SK-N-SH (cell line): ENCODE measurements around the gene SHISA5. TPM values are rescaled to one million over a fixed set of nuclear protein-coding genes. Genes with fewer than 3 reads are reported as not detected.

Experiments used
- CTCF ChIA-PET: fragments of 300-600, 350-600 bp; formaldehyde crosslinking; extraction: SDS; loops from one replicate; lab custom pipeline; 2021; lab: Yijun Ruan, JAX
- POLR2A ChIA-PET: fragments of 350-600 bp; sonication (Branson Sonifier 250); formaldehyde crosslinking; extraction: SDS; loops from one replicate; lab custom pipeline; 2020; ENCODE audit warnings: antibody characterized with exemption, inconsistent platforms; lab: Yijun Ruan, JAX
- DNase-seq: peaks from one replicate; pipeline ENCODE4 v3.0.0; 2012
- H2AFZ ChIP-seq: fragments of 200-600 bp; sonication (generic); 2 replicates; pipeline ENCODE4 v1.8.1; 2016; ENCODE audit warnings: antibody characterized with exemption, mild to moderate bottlenecking, low read depth
- H3F3A ChIP-seq: fragments of 200-600 bp; sonication (generic); replicated peaks from 2 replicates; pipeline ENCODE3; 2016; ENCODE audit warnings: antibody characterized with exemption, mild to moderate bottlenecking; ENCODE audit not compliant: insufficient read depth
- H3K27ac ChIP-seq, 2 experiments: fragments of 200-500 bp in 1 of 2; fragments of 200-600 bp in 1 of 2; sonication (Bioruptor generic) in 1 of 2; sonication (generic), shearing (Covaris generic) in 1 of 2; 2 replicates each; pipeline versions ENCODE4 v1.5.1 to v1.6.1; 2014 to 2016; ENCODE audit warnings: low read depth in 2 of 2, inconsistent platforms in 1 of 2, low read length in 1 of 2, mild to moderate bottlenecking in 1 of 2, mixed read lengths in 1 of 2
- H3K27me3 ChIP-seq: fragments of 200-600 bp; sonication (generic), shearing (Covaris generic); 2 replicates; pipeline ENCODE4 v1.6.1; 2016; ENCODE audit warnings: mixed run types; ENCODE audit not compliant: insufficient read depth
- H3K36me3 ChIP-seq, 2 experiments: fragments of 200-500 bp in 1 of 2; fragments of 200-600 bp in 1 of 2; sonication (Bioruptor generic) in 1 of 2; sonication (generic) in 1 of 2; replicated peaks in 1 of 2; 2 replicates each; pipeline versions ENCODE3 to v1.5.1; 2014 to 2016; ENCODE audit warnings: low read length in 1 of 2, mild to moderate bottlenecking in 1 of 2; ENCODE audit not compliant: insufficient read depth in 2 of 2, control insufficient read depth in 1 of 2
- H3K4me1 ChIP-seq, 2 experiments: fragments of 200-500 bp in 1 of 2; fragments of 200-600 bp in 1 of 2; sonication (Bioruptor generic) in 1 of 2; sonication (generic), shearing (Covaris generic) in 1 of 2; 2 replicates each; pipeline versions ENCODE4 v1.5.1 to v1.6.1; 2014 to 2016; ENCODE audit warnings: low read depth in 1 of 2, low read length in 1 of 2, mixed run types in 1 of 2; ENCODE audit not compliant: insufficient read depth in 2 of 2, control insufficient read depth in 1 of 2
- H3K4me2 ChIP-seq: fragments of 200-600 bp; sonication (generic), shearing (Covaris generic); 2 replicates; pipeline ENCODE4 v1.6.1; 2017; ENCODE audit warnings: mixed run types
- H3K4me3 ChIP-seq, 2 experiments: fragments of 200-500 bp in 1 of 2; fragments of 200-600 bp in 1 of 2; sonication (Bioruptor generic) in 1 of 2; sonication (generic), shearing (Covaris generic) in 1 of 2; 2 replicates each; pipeline versions ENCODE4 v1.5.1 to v1.8.1; 2014 to 2016; ENCODE audit warnings: low read depth in 2 of 2, inconsistent platforms in 1 of 2, low read length in 1 of 2, mild to moderate bottlenecking in 1 of 2, mixed read lengths in 1 of 2, moderate library complexity in 1 of 2
- H3K79me2 ChIP-seq: fragments of 200-600 bp; sonication (generic); 2 replicates; pipeline ENCODE4 v1.8.1; 2017; ENCODE audit warnings: mild to moderate bottlenecking; ENCODE audit not compliant: insufficient read depth
- H3K9ac ChIP-seq: fragments of 200-600 bp; sonication (generic); 2 replicates; pipeline ENCODE4 v1.6.1; 2017; ENCODE audit warnings: mixed run types
- H3K9me2 ChIP-seq: fragments of 200-600 bp; sonication (generic); 2 replicates; pipeline ENCODE4 v1.6.1; 2017; ENCODE audit warnings: mixed run types
- H3K9me3 ChIP-seq: fragments of 200-600 bp; sonication (generic); 2 replicates; pipeline ENCODE4 v1.6.1; 2017; ENCODE audit warnings: mixed run types, mild to moderate bottlenecking, moderate library complexity
- H4K20me1 ChIP-seq: fragments of 200-600 bp; sonication (generic); 2 replicates; pipeline ENCODE4 v1.6.1; 2017; ENCODE audit warnings: mild to moderate bottlenecking, mixed run types; ENCODE audit not compliant: insufficient read depth
- CTCF ChIP-seq: fragments of 200-600 bp; sonication (generic); IDR thresholded peaks from 2 replicates; pipeline ENCODE4 v1.6.1; 2017; ENCODE audit warnings: antibody characterized with exemption, mild to moderate bottlenecking, moderate library complexity
- EP300 ChIP-seq, 2 experiments: IDR thresholded peaks; 2 replicates each; pipeline versions ENCODE4 v1.4.0 to v1.6.1; 2012; ENCODE audit warnings: borderline replicate concordance in 1 of 2, low read depth in 1 of 2, low read length in 1 of 2
- FOXJ3 ChIP-seq: sonication (generic); formaldehyde crosslinking; IDR thresholded peaks from 2 replicates; pipeline ENCODE4 v1.5.1; 2020; ENCODE audit warnings: mild to moderate bottlenecking, missing genetic modification reagents
- FOXM1 ChIP-seq: IDR thresholded peaks from 2 replicates; pipeline ENCODE4 v1.4.0; 2012; ENCODE audit warnings: low read depth, mild to moderate bottlenecking
- GABPA ChIP-seq: IDR thresholded peaks from 2 replicates; pipeline ENCODE4 v1.4.0; 2012; ENCODE audit warnings: low read depth, mild to moderate bottlenecking
- MAX ChIP-seq: IDR thresholded peaks from 2 replicates; pipeline ENCODE4 v1.4.0; 2012; ENCODE audit warnings: low read depth
- MXI1 ChIP-seq: IDR thresholded peaks from 2 replicates; pipeline ENCODE4 v1.6.1; 2012; ENCODE audit warnings: mild to moderate bottlenecking, low read depth, low read length, improper control_type of control experiment
- NRF1 ChIP-seq: IDR thresholded peaks from 2 replicates; pipeline ENCODE4 v1.6.1; 2012; ENCODE audit warnings: low read depth, mild to moderate bottlenecking, low read length
- POLR2AphosphoS5 ChIP-seq: IDR thresholded peaks from 2 replicates; pipeline ENCODE4 v1.6.1; 2012; ENCODE audit warnings: low read depth, low read length
- RAD21 ChIP-seq: IDR thresholded peaks from 2 replicates; pipeline ENCODE4 v1.6.1; 2012; ENCODE audit warnings: mild to moderate bottlenecking, low read length
- RCOR1 ChIP-seq: fragments of 150-350 bp; IDR thresholded peaks from 2 replicates; pipeline ENCODE4 v1.6.1; 2017; ENCODE audit warnings: antibody characterized with exemption, low read length
- REST ChIP-seq: IDR thresholded peaks from 2 replicates; pipeline ENCODE4 v1.6.1; 2012; ENCODE audit warnings: mild to moderate bottlenecking, low read depth, low read length, moderate library complexity
- RFX5 ChIP-seq: IDR thresholded peaks from 2 replicates; pipeline ENCODE4 v1.6.1; 2012; ENCODE audit warnings: mild to moderate bottlenecking, improper control_type of control experiment, low read length
- RXRA ChIP-seq: IDR thresholded peaks from 2 replicates; pipeline ENCODE4 v1.4.0; 2012; ENCODE audit warnings: low read depth, mild to moderate bottlenecking, borderline replicate concordance
- SIN3A ChIP-seq: IDR thresholded peaks from 2 replicates; pipeline ENCODE4 v1.6.1; 2012; ENCODE audit warnings: low read depth, mild to moderate bottlenecking, low read length, moderate library complexity, borderline replicate concordance
- TAF1 ChIP-seq: IDR thresholded peaks from 2 replicates; pipeline ENCODE4 v1.6.1; 2012; ENCODE audit warnings: low read depth, mild to moderate bottlenecking, low read length, moderate library complexity, borderline replicate concordance
- TCF12 ChIP-seq: IDR thresholded peaks from 2 replicates; pipeline ENCODE4 v1.4.0; 2012
- TEAD4 ChIP-seq: IDR thresholded peaks from 2 replicates; pipeline ENCODE4 v1.4.0; 2012; ENCODE audit warnings: mild to moderate bottlenecking, borderline replicate concordance; ENCODE audit not compliant: insufficient read depth
- USF2 ChIP-seq: fragments of 150-350 bp; IDR thresholded peaks from 2 replicates; pipeline ENCODE4 v1.6.1; 2017; ENCODE audit warnings: antibody characterized with exemption, low read length, low read depth, borderline replicate concordance
- ZBTB33 ChIP-seq: IDR thresholded peaks from 2 replicates; pipeline ENCODE4 v1.4.0; 2012; ENCODE audit warnings: low read depth, borderline replicate concordance
- WGBS: methylation state at CpG from one replicate; pipeline ENCODE4 v1.1.6; 2017; ENCODE audit warnings: low lambda C conversion rate; 5-methylcytosine and 5-hydroxymethylcytosine counted together
- polyA plus RNA-seq, 3 experiments: library from polyadenylated mRNA; depleted of rRNA; stranded (reverse); fragments of >200 nt; gene quantifications; 2 replicates each; pipeline ENCODE4 v1.2.3, GENCODE V29; 2012

SHISA5 gene
- polyA plus RNA-seq, 1 of the 3 experiments (the other 2 are of a cell fraction), result 194 TPM

GRCh38 chr3:48436477-48436787, 67.5 kb downstream of the SHISA5 start:
- 22% methylated on average over 1 of the region's 1 CpG for WGBS
- ChIA-PET CTCF (interaction anchor here (0.6 to 13.2 kb wide), 93 partner anchors 11 to 1059 kb away, joined by 3 to 399 read pairs (median 7); partner anchors contain the start of genes ATRIP, CAMP, CDC25A and FBXW12), POLR2A (interaction anchor here (0.6 to 1.6 kb wide), 5 partner anchors 11 to 242 kb away, joined by 3 to 8 read pairs (median 4); no protein-coding TSS in a partner anchor)
- peaks cover 8% of the 10 kb centered on the region; the same call in 1 of the 2 replicates for H4K20me1 ChIP-seq
- no peak for TF ChIP-seq MXI1
- no peak for TF ChIP-seq TEAD4
- no peak for TF ChIP-seq REST
- no peak for TF ChIP-seq CTCF
- TF ChIP-seq POLR2AphosphoS5, result no peak
- no peak for TF ChIP-seq NRF1
- no peak for TF ChIP-seq RFX5
- TF ChIP-seq TCF12, result no peak
- no peak for TF ChIP-seq RXRA
- TF ChIP-seq RCOR1, result no peak
- TF ChIP-seq TAF1, result no peak
- no peak for TF ChIP-seq ZBTB33
- no peak for TF ChIP-seq GABPA
- no peak for TF ChIP-seq EP300 (IDR thresholded peaks at IDR 0.05; ENCODE audit: borderline replicate concordance in 1 of 2, low read depth in 1 of 2, low read length in 1 of 2)
- TF ChIP-seq USF2, result no peak
- TF ChIP-seq FOXJ3 (CRISPR knock-in tag), result no peak
- TF ChIP-seq MAX, result no peak
- TF ChIP-seq FOXM1, result no peak
- TF ChIP-seq SIN3A, result no peak
- TF ChIP-seq RAD21, result no peak
- no peak overlapping the region for H3K9ac ChIP-seq
- peaks cover 27% of the 10 kb centered on the region for H3K79me2 ChIP-seq
- no peaks in the 10 kb centered on the region for H3K9me2 ChIP-seq
- H3K4me3 ChIP-seq, result no peak overlapping the region
- H3K9me3 ChIP-seq, result no peaks in the 10 kb centered on the region
- H3F3A ChIP-seq, result no peaks in the 10 kb centered on the region
- H3K4me1 ChIP-seq, result peaks cover 2 to 18% of the 10 kb centered on the region in 2 experiments
- H3K27me3 ChIP-seq, result no peaks in the 10 kb centered on the region
- no peak overlapping the region for H3K4me2 ChIP-seq
- H3K27ac ChIP-seq, result no peak overlapping the region
- no peak for DNase-seq
- peaks cover 7 to 25% of the 10 kb centered on the region in 2 experiments for H3K36me3 ChIP-seq
- no peak overlapping the region for H2AFZ ChIP-seq
